Gastroesophageal sphincter (tissue), 3 donors: Measurements from ENCODE around the gene RAC2.

Source experiments
- POLR2AphosphoS5 ChIP-seq: sonication (generic); formaldehyde crosslinking; IDR thresholded peaks from one replicate; pipeline ENCODE4 v1.6.1; 2017; ENCODE audit warnings: antibody characterized with exemption
- TF ChIP-seq, protein P1 (sequence below), 4 experiments: fragments of 200-600 bp in 2 of 4; fragments of 450-650 bp in 2 of 4; sonication (generic) in 1 of 4; IDR thresholded peaks; one replicate each; pipeline ENCODE4 v1.5.1; 2017 to 2019; ENCODE audit warnings: antibody characterized with exemption in 4 of 4, mild to moderate bottlenecking in 2 of 4, moderate library complexity in 2 of 4

DNA sequence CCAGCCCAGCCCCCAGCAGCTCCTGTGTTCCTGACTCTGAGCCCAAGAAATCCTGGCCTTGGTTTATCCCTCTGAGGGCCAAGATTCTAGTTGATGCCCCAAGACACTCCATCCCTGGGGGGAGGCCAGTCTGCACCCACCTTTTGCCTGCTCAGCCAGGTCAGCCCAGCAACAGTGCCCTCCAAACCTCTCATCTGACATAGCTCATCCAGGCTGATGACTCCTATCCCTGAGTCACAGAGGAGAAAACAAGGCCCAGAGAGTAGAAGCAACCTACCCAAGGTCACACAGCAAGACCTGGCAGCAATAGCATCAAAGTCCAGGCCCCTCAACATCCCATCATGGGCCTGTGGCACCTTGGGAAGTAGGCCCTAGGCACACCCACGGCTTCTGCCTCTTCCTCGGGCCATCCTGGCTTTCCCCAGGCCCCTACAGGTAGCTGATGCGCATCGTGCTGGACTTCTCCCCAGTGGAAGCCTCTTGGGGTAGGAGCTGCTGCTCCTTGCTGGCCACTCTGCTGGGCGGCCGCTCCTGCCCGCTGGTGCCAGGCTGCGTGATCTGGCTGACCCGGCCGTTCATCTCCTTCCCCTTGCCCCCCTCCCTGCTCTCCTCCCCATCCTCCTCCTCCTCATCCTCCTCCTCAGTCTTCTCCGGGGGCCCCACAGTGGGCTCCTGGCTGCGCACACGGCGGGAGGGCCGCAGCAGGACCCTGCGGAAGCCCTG is 37.8 kb downstream of the RAC2 start:
- TF ChIP-seq, protein P1, sequence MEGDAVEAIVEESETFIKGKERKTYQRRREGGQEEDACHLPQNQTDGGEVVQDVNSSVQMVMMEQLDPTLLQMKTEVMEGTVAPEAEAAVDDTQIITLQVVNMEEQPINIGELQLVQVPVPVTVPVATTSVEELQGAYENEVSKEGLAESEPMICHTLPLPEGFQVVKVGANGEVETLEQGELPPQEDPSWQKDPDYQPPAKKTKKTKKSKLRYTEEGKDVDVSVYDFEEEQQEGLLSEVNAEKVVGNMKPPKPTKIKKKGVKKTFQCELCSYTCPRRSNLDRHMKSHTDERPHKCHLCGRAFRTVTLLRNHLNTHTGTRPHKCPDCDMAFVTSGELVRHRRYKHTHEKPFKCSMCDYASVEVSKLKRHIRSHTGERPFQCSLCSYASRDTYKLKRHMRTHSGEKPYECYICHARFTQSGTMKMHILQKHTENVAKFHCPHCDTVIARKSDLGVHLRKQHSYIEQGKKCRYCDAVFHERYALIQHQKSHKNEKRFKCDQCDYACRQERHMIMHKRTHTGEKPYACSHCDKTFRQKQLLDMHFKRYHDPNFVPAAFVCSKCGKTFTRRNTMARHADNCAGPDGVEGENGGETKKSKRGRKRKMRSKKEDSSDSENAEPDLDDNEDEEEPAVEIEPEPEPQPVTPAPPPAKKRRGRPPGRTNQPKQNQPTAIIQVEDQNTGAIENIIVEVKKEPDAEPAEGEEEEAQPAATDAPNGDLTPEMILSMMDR (IDR thresholded peaks at IDR 0.05) = no peak
- TF ChIP-seq POLR2AphosphoS5 = no peak
